AG04449 (cell line): ENCODE results near the gene CDK3.

Experiments used
- CTCF ChIA-PET: fragments of 350-600 bp; formaldehyde crosslinking; extraction: SDS; loops from one replicate; lab custom pipeline; 2021; ENCODE audit warnings: antibody characterized with exemption; lab: Yijun Ruan, JAX
- POLR2A ChIA-PET: fragments of 400-600, 350-600 bp; formaldehyde crosslinking; extraction: SDS; loops from one replicate; lab custom pipeline; 2020; ENCODE audit warnings: antibody characterized with exemption, inconsistent platforms; lab: Yijun Ruan, JAX
- DNase-seq: peaks from one replicate; pipeline ENCODE4 v3.0.0-alpha.2; 2010; ENCODE audit warnings: low read depth, low spot score
- H3K4me3 ChIP-seq: 2 replicates; pipeline ENCODE4 v1.5.1; 2011; ENCODE audit warnings: low read depth, mild to moderate bottlenecking, control low read depth, low read length
- CTCF ChIP-seq: IDR thresholded peaks from one replicate; pipeline ENCODE4 v1.5.1; 2011; ENCODE audit warnings: mild to moderate bottlenecking, moderate library complexity, low read length, control low read depth, inconsistent platforms; ENCODE audit not compliant: insufficient read depth; ENCODE audit errors: missing control alignments

Gene CDK3

GRCh38 chr17:76022973-76023899 is 22.6 kb downstream of the CDK3 start:
- no peak for DNase-seq
- ChIA-PET CTCF (interaction anchor here (1.5 kb wide), 1 partner anchor 9 kb away, joined by 7 read pairs; no protein-coding TSS in a partner anchor), POLR2A (no interaction called here)
- TF ChIP-seq CTCF = no peak
- no peak overlapping the region for H3K4me3 ChIP-seq

GRCh38 chr17:76023900-76024237 is 23.2 kb downstream of the CDK3 start:
- POLR2A ChIA-PET = no interaction called here
- no peak for TF ChIP-seq CTCF
- DNase-seq = no peak
- CTCF ChIA-PET = interaction anchor here (1.5 kb wide), 1 partner anchor 10 kb away, joined by 7 read pairs; no protein-coding TSS in a partner anchor
- H3K4me3 ChIP-seq = no peak overlapping the region

GRCh38 chr17:76024353-76024752 is 23.7 kb downstream of the CDK3 start:
- CTCF ChIA-PET = interaction anchor here (1.5 kb wide), 1 partner anchor 10 kb away, joined by 7 read pairs; no protein-coding TSS in a partner anchor
- H3K4me3 ChIP-seq = no peak overlapping the region
- POLR2A ChIA-PET = no interaction called here
- TF ChIP-seq CTCF = no peak
- no peak for DNase-seq

- ChIA-PET POLR2A (no interaction called here), CTCF (interaction anchor here (1.1 to 2.2 kb wide), 4 partner anchors 11 to 21 kb away, joined by 3 to 9 read pairs (median 3); no protein-coding TSS in a partner anchor)
- no peak for TF ChIP-seq CTCF
- H3K4me3 ChIP-seq = no peak overlapping the region
- no peak for DNase-seq
These were observed 24.6 kb downstream of the CDK3 start for GRCh38 chr17:76025294-76025693.

- TF ChIP-seq CTCF = no peak
- no peak for DNase-seq
- ChIA-PET POLR2A (no interaction called here), CTCF (interaction anchor here (1.3 to 2.2 kb wide), 2 partner anchors 13 to 19 kb away, joined by 3 to 9 read pairs; no protein-coding TSS in a partner anchor)
- H3K4me3 ChIP-seq = no peak overlapping the region
These were observed 26.1 kb downstream of the CDK3 start for GRCh38 chr17:76026714-76027158.
